HT1080 (cell line): Measurements from ENCODE around the gene AP3S2. TPM values are rescaled to one million over a fixed set of nuclear protein-coding genes. Genes with fewer than 3 reads are reported as not detected.
"Not testable (repeated sequence)": the region's sequence is repeated elsewhere in the genome, so short reads cannot be mapped to it uniquely, and the experiment has no call there.

Source experiments
- DNase-seq: peaks from one replicate; pipeline ENCODE4 v3.0.0-alpha.2; 2015; ENCODE audit warnings: low read depth
- small RNA-seq: library from RNA; depleted of rRNA; stranded (forward); fragments of <200 nt; gene quantifications from one replicate; pipeline ENCODE3, GENCODE V24; 2014
- total RNA-seq: library from RNA; depleted of rRNA; stranded (reverse); fragments of >200 nt; shearing (Covaris generic); gene quantifications from 2 replicates; pipeline ENCODE4 v1.2.3, GENCODE V29; 2014; rRNA removed

The AP3S2 gene
- total RNA-seq, 1 experiment from 2014 or later = 21.1 TPM

- DNase-seq = peak; percentile 37
These were observed 110.5 kb downstream of the AP3S2 start for GRCh38 chr15:89783111-89783860.

- not testable (repeated sequence) for DNase-seq
These were observed 111.2 kb downstream of the AP3S2 start for GRCh38 chr15:89782619-89782950.

- peak; percentile 56 for DNase-seq
These were observed 111.7 kb downstream of the AP3S2 start for GRCh38 chr15:89781891-89782618.

- DNase-seq = no peak
These were observed 112.7 kb downstream of the AP3S2 start for GRCh38 chr15:89781055-89781454.

- DNase-seq = no peak
These were observed 113.2 kb downstream of the AP3S2 start for GRCh38 chr15:89780601-89781000.

Small RNAs within 50 kb of the gene (small RNA-seq; reads per million reads assigned to genes)
- not detected for gene MIR5009
- gene MIR5094 = not detected
- not detected for gene RNU6-1111P
- gene RNU7-111P = not detected

Other genes with a start within 250 kb of the AP3S2 start
- gene KIF7, start 238.5 kb downstream of the AP3S2 start, total RNA-seq = 0.16 and 0.37 TPM in 2 replicates
- gene PLIN1, start 214.6 kb downstream of the AP3S2 start, total RNA-seq = 0.03 TPM in 1 of 2 replicates, not detected in the other
- gene PEX11A, start 203.2 kb downstream of the AP3S2 start, total RNA-seq = 8.5 and 9.0 TPM in 2 replicates
- gene WDR93, start 203.2 kb downstream of the AP3S2 start, total RNA-seq = not detected in 2 replicates
- 0.72 and 1.1 TPM in 2 replicates for gene MESP1, start 142.7 kb downstream of the AP3S2 start, total RNA-seq
- gene MESP2, start 117.7 kb downstream of the AP3S2 start, total RNA-seq = not detected in 2 replicates
- gene ANPEP, start 79.1 kb downstream of the AP3S2 start, total RNA-seq = 357 and 384 TPM in 2 replicates
- gene ARPIN, start 19.0 kb upstream of the AP3S2 start, total RNA-seq = 3.0 and 3.1 TPM in 2 replicates
- 14.4 and 16.1 TPM in 2 replicates for gene ZNF710, start 107.3 kb upstream of the AP3S2 start, total RNA-seq
- gene IDH2, start 208.5 kb upstream of the AP3S2 start, total RNA-seq = 6.9 and 7.7 TPM in 2 replicates